OCI-LY1 (cell line): Measurements from ENCODE around the gene RPL39L.
A peak's percentile ranks its signal among the peaks of the same experiment; 100 is the strongest.

Experiments
- H2AFZ ChIP-seq: fragments of 200-600 bp; sonication (generic), shearing (Covaris generic); 2 replicates; pipeline ENCODE4 v1.6.0; 2014; ENCODE audit warnings: antibody characterized with exemption, mild to moderate bottlenecking, low read length
- H3F3A ChIP-seq: fragments of 200-600 bp; sonication (generic), shearing (Covaris generic); 2 replicates; pipeline ENCODE4 v1.6.0; 2014; ENCODE audit warnings: mild to moderate bottlenecking, antibody characterized with exemption, low read length, moderate library complexity; ENCODE audit not compliant: insufficient read depth
- H3K27ac ChIP-seq: fragments of 200-600 bp; sonication (generic); 2 replicates; pipeline ENCODE4 v1.5.1; 2014; ENCODE audit warnings: low read length, mixed run types, mild to moderate bottlenecking, low read depth; ENCODE audit not compliant: poor library complexity, severe bottlenecking
- H3K27me3 ChIP-seq: fragments of 200-600 bp; sonication (generic); 2 replicates; pipeline ENCODE4 v1.6.0; 2014; ENCODE audit warnings: antibody characterized with exemption, mild to moderate bottlenecking, low read length, moderate library complexity; ENCODE audit not compliant: insufficient read depth
- H3K36me3 ChIP-seq: fragments of 200-600 bp; sonication (generic); 2 replicates; pipeline ENCODE4 v1.6.1; 2014; ENCODE audit warnings: mild to moderate bottlenecking, antibody characterized with exemption, low read length, moderate library complexity, mixed read lengths; ENCODE audit not compliant: insufficient read depth
- H3K4me1 ChIP-seq: fragments of 200-600 bp; sonication (generic); 2 replicates; pipeline ENCODE4 v1.5.1; 2014; ENCODE audit warnings: mild to moderate bottlenecking, low read length, moderate library complexity; ENCODE audit not compliant: insufficient read depth, severe bottlenecking
- H3K4me2 ChIP-seq: fragments of 200-600 bp; sonication (generic), shearing (Covaris generic); 2 replicates; pipeline ENCODE4 v1.6.1; 2014; ENCODE audit warnings: low read length
- H3K4me3 ChIP-seq: fragments of 200-600 bp; sonication (generic); 2 replicates; pipeline ENCODE4 v1.5.1; 2014; ENCODE audit warnings: low read length, low read depth, mild to moderate bottlenecking, mixed read lengths; ENCODE audit not compliant: poor library complexity, severe bottlenecking
- H3K79me2 ChIP-seq: fragments of 200-600 bp; shearing (Covaris generic); 2 replicates; pipeline ENCODE4 v1.6.1; 2016; ENCODE audit warnings: mixed run types, low read length, mixed read lengths; ENCODE audit not compliant: insufficient read depth
- H3K9ac ChIP-seq: fragments of 200-600 bp; sonication (generic), shearing (Covaris generic); 2 replicates; pipeline ENCODE4 v1.6.1; 2014; ENCODE audit warnings: mild to moderate bottlenecking, low read length, mixed read lengths
- H3K9me2 ChIP-seq: fragments of 200-600 bp; sonication (generic), shearing (Covaris generic); 2 replicates; pipeline ENCODE4 v1.6.1; 2014; ENCODE audit warnings: low read depth, mild to moderate bottlenecking, low read length, mixed read lengths
- H3K9me3 ChIP-seq: fragments of 200-600 bp; shearing (Covaris generic); 2 replicates; pipeline ENCODE4 v1.6.1; 2014; ENCODE audit warnings: low read length, mixed read lengths
- H4K20me1 ChIP-seq: fragments of 200-600 bp; sonication (generic), shearing (Covaris generic); 2 replicates; pipeline ENCODE4 v1.6.0; 2016; ENCODE audit warnings: mild to moderate bottlenecking, low read length; ENCODE audit not compliant: insufficient read depth
- CTCF ChIP-seq: fragments of 200-600 bp; sonication (generic), shearing (Covaris generic); IDR thresholded peaks from 2 replicates; pipeline ENCODE4 v1.5.1; 2017; ENCODE audit warnings: mild to moderate bottlenecking, antibody characterized with exemption, low read length, moderate library complexity, mixed read lengths
- EZH2 ChIP-seq: fragments of 200-600 bp; sonication (generic), shearing (Covaris generic); IDR thresholded peaks from 2 replicates; pipeline ENCODE4 v1.8.0; 2017; ENCODE audit warnings: borderline replicate concordance, mixed run types, mild to moderate bottlenecking, antibody characterized with exemption, low read length, moderate library complexity, mixed read lengths

Gene RPL39L

GRCh38 chr3:187165144-187165543, 25.8 kb upstream of the RPL39L start:
- H3K79me2 ChIP-seq: no peaks in the 10 kb centered on the region
- H3K27ac ChIP-seq: no peak overlapping the region
- no peaks in the 10 kb centered on the region for H3K9me3 ChIP-seq
- no peaks in the 10 kb centered on the region for H4K20me1 ChIP-seq
- no peak overlapping the region for H2AFZ ChIP-seq
- no peaks in the 10 kb centered on the region for H3K36me3 ChIP-seq
- no peak overlapping the region for H3K9ac ChIP-seq
- no peaks in the 10 kb centered on the region for H3F3A ChIP-seq
- H3K4me2 ChIP-seq: no peak overlapping the region
- H3K4me3 ChIP-seq: no peak overlapping the region
- TF ChIP-seq CTCF (peak; percentile 88), EZH2 (no peak)
- peaks cover 7% of the 10 kb centered on the region; the same call in 1 of the 2 replicates for H3K27me3 ChIP-seq
- H3K4me1 ChIP-seq: no peaks in the 10 kb centered on the region
- no peaks in the 10 kb centered on the region for H3K9me2 ChIP-seq

GRCh38 chr3:187162265-187162953, 23.1 kb upstream of the RPL39L start:
- no peak overlapping the region for H3K9ac ChIP-seq
- no peak overlapping the region for H3K4me2 ChIP-seq
- H3K9me2 ChIP-seq: no peaks in the 10 kb centered on the region
- H3F3A ChIP-seq: no peaks in the 10 kb centered on the region
- TF ChIP-seq EZH2: no peak
- no peak for TF ChIP-seq CTCF
- no peaks in the 10 kb centered on the region for H4K20me1 ChIP-seq
- H2AFZ ChIP-seq: no peak overlapping the region
- H3K27ac ChIP-seq: no peak overlapping the region
- no peaks in the 10 kb centered on the region for H3K36me3 ChIP-seq
- H3K4me3 ChIP-seq: no peak overlapping the region
- no peaks in the 10 kb centered on the region for H3K79me2 ChIP-seq
- peaks cover 14% of the 10 kb centered on the region; the same call in 1 of the 2 replicates for H3K27me3 ChIP-seq
- no peaks in the 10 kb centered on the region for H3K4me1 ChIP-seq
- H3K9me3 ChIP-seq: no peaks in the 10 kb centered on the region

- Histone ChIP-seq H2AFZ (no peak overlapping the region), H4K20me1 (no peaks in the 10 kb centered on the region), H3K9me2 (no peaks in the 10 kb centered on the region), H3K27ac (no peak overlapping the region), H3K36me3 (no peaks in the 10 kb centered on the region), H3K4me3 (no peak overlapping the region), H3F3A (no peaks in the 10 kb centered on the region), H3K27me3 (peaks cover 8% of the 10 kb centered on the region; the same call in 1 of the 2 replicates), H3K4me2 (no peak overlapping the region), H3K79me2 (no peaks in the 10 kb centered on the region), H3K4me1 (no peaks in the 10 kb centered on the region), H3K9ac (no peak overlapping the region), H3K9me3 (no peaks in the 10 kb centered on the region)
- TF ChIP-seq EZH2: no peak
- no peak for TF ChIP-seq CTCF
These were observed 22.3 kb upstream of the RPL39L start for GRCh38 chr3:187161556-187161955.
